ENCODE data around the gene PSAP.

Gene PSAP

DNA sequence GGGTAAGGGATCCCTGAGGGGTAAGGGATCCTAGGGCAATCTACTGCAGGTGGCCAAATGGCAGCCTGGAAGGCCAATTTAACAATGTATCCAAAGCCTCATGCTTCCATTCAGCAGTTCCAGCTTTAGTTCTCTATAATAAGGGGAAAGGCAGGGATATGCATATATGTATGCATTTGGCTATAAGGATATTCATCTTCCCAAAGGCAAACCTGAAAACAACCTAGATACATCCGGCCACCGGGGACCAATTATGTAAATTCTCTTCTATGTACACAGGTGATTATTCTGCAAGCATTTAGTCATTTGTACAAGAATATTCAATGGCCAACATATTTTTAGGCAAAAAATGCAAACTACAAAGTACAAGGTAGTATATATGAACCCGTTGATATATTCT, 26.7 kb downstream of the PSAP start:
- DNase-seq = no peak

DNA sequence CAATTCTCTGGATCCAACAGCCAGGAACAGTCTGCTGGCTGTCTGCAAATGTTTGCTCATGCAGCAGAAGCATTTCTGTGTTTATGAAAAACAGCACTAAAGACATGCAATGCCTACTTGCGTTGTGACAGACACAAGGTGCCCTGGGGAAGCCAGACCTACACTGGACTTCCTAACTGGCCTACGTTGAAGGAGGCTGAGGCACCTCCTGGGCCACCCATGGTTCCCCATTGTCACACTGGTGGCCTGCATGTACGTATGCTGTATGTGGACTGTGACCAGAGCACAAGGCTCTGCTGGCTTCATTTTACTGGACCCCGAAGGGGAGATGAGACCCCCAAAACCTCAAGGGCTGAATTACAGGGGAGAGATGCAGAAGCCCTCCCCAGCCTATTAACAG, 27.7 kb downstream of the PSAP start:
- no peak for DNase-seq

DNA sequence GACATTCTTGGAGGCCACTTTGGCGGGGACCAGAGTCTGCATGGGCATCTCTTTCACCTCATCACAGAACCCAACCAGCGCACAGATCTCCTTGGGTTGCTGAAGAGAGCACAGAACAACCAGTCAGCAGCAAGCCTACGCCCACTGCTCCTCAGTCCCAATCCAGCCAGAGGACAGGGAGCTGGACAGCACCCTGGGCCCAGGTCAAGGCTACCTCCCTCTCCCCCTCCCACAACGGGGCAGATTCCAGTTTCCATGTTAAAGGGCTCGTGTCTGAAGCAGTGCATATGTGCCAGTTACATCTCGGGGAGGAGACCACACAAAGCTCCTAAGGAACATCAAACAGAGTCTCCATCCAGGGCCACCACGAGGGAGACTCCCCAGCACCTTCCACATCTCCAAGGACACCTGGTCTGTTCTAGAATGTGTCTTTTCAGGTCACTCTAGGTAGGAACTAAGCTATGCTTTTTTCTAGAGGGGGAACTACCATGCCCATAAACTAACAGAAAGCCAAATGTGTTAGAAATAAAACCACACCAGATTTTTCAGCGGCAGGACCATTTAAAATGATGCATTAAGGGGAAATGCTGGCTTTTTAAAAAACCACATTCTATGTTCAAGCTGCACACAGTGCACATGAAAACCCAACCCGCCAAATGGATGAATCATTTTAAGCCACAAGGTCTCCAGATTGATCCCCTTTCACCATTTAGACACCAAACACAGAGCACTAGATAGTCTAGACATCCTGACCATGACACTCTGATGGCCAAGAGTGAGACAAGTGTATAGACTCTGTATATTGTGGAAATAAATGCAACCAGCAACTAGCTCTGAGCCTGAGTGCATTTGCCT, 28.9 kb downstream of the PSAP start:
- no peak for DNase-seq

DNA sequence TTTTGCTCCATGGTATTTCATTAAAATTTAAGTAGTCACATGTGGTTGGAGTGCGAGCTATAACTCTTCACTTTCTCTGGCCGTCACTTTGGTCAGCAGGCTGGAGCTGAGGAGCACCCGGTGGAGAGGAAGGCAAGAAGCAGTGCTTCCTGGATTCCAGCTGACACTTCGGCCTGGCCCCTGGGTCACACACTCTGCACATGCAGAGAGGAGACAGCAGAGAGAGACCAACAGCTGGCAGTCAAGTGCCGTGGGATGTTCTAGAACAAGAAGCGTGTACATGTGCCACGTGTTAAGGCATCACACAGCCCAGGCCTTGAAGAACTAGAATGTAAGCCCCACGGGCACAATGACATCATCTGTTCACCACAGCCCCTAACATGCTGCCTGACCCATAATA, 30.1 kb downstream of the PSAP start:
- DNase-seq = no peak

DNA sequence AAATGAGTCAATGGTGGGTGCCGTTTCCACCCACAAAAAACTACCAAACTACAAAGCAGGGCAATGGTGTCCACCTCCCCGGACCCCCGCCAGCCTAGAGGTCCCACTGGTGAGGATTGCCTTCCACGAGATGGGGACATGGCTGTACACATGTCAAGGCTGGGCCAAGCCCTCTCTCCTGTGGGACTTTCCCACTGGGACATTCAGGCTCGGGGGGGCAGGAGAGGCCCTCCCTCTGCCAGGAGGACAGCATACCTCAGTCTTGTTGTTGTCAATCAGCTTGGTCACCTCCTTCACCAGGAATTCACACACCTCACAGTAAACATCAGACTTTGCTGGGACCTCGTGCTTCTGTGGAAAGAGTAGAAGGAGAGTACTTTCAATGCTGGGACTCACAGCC, 31.1 kb downstream of the PSAP start:
- no peak for DNase-seq

DNA sequence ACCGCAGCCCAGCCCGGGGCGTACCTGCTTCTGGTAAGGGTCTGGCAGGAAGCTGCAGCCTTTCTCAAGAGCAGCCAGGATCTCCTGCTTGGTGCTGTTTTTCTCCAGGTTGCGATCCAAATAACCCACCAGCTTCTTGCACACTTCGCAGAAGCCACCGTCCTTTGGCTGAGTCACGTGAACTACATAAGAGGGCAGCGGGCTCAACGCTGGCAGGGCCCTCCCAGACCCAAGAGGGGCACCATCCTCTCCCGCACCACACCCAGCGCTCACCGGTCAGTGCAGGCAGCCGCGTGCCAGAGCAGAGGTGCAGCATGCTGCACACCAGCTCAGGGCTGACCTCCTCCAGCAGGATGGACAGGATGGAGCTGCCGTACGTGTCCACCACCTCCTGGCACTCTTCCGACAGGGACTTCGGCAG, 31.6 kb downstream of the PSAP start:
- DNase-seq = no peak

DNA sequence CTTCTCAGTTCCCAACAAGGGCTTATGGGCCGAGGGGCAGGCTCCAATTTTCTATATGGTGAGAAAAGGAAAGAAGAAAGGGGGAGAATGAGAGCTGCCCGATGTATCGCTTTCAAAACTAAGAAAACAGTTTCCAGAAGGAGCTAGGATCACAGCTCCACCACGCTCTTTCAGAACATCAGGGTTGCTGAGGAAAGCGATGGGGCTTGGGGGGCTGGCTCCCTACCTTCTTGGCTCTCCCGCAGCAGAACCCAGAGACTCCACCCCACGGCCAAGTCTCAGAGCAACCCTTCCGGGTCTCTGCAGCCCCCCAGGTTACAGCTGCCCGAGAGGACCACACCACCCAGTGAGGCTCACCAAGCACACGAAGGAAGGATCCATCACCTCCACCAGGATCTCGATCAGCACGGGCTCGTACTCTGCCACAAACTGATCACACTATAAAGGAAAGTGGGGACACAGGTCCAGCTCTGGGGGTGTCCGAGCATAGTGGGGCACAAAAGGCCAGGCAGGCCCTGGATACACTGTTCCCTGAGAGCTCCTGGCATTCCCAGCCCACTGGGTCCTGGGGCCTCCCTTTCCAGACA, 32.3 kb downstream of the PSAP start:
- DNase-seq = no peak

DNA sequence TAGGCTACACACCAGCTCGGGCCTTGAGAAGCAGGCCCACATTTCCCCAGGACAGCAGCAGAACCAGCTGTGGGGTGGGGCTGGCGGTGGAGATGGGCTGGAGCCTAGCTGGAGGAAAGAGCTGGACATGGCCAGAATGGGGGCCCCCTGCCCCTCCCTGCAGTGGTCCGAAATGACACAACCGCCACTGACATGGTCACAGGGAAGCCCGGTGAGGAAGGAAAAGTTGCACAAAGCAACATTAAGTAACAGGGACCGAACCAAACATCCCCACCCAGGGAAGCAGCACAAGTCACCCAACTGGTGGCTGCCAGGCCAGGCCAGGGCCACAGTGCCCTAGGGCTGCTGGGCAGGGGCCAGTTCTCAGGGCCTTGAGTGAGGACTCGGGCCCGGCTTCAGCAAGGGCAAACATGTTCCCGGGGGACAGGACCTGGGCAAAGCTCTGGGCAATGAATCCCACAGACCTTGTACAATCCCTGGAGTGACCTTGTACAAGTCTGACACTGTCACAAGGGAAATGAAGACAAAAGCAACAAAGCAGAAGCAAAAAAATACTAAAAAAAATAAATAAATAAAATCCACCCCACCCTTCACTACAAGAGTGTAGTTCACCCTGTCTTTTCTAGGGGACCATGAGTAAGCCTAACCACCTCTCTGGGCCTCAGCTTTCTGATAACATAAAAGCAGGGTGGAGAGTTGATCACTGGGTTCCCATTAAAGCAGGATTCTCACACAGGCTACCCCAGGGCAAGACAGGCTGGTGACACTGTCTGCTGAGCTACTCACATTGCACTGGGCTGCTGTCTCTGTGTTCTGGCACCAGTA, 33.0 kb downstream of the PSAP start:
- no peak for DNase-seq

DNA sequence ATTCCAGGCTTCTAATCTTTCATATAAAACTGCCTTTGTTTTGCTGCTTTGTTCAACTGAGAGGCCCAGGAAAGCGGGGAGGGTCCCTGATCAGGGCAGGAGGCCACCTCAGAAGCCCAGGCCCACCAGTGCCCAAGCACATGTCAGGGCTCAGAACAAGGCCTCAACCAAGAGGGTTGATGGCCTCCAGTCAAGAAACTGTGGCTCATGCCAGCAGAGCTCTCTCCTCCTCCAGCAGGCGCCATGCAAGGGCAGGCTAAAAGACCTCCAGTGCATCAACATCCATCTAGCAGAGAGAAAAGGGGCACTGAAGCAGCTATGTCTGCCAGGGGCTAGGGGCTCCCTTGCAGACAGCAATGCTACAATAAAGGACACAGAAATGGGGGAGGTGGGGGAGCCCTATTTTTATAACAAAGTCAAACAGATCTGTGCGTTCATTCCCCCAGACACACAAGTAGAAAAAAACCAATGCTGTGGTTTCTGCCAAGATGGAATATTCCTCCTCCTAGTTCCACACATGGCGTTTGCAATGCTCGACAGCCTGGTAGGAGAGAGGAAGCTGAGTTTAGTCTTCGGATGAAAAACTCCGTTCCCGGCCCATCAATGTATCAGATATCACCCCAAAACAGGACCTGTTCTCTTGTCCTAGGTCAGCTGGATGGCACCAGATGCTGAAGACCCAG, 34.0 kb downstream of the PSAP start:
- DNase-seq = no peak

DNA sequence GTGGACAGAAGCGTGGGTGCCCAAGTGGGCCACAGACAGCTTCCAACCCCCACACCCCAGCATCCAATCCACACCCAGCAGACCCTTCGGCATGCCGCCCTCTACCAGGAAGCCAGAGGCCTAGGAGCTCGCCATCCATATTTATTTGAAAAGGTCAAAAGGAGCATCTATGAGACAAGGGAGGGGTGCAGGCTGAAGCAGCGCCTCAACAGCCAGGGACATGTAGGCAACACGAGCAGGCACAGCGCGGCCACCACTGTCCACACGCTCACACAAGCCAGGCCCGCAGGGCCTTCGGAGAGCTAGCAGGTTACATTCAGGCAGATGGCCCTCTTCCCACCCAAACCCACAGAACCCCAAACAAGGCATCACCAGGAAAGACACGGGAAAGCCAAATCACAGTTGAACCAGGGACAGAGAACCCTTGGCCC, 34.6 kb downstream of the PSAP start:
- DNase-seq = no peak

DNA sequence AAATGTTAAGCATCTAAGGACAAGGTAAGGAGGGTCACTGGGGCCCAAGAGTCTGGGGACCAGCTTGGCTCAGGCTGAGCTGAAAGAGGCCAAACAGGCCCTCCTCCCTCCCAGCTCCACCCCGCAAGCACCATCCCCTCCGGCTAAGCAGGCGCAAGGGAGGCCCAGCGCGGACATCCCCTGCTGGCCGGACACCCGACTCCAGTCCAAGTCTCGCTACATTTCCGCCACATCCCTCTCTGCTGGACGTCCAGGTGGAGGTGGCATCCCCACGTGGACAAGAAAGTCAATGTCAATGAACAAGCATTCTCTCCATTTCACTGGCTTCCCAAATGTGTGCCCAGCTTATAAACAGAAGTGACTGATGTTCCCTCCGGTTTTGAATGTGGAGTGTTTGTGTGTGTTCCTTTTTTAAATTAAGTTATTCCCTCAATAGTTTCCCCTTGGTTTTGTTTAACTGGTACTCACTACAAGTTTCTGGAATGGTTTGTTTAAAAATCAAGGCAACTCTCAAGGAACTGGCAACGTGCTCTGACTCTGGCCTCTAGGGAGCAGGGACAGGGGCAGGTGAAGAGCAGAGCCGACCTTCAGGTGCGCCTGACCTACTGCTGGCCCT, 35.4 kb downstream of the PSAP start:
- no peak for DNase-seq

DNA sequence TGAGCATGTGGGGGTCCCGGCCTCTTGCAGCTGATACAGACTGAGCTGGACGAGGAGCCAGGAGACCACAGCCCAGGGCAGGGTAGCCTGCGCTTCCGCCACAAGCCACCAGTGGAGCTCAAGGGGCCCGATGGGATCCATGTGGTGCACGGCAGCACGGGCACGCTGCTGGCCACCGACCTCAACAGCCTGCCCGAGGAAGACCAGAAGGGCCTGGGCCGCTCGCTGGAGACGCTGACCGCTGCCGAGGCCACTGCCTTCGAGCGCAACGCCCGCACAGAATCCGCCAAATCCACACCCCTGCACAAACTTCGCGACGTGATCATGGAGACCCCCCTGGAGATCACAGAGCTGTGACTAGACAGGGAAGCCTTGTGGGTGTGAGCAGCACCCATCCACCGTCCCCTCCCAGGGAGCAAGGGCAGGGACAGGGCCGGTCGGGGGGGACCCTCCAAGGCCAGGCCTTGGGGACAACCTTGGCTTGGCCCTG, 36.1 kb downstream of the PSAP start:
- no peak for DNase-seq

DNA sequence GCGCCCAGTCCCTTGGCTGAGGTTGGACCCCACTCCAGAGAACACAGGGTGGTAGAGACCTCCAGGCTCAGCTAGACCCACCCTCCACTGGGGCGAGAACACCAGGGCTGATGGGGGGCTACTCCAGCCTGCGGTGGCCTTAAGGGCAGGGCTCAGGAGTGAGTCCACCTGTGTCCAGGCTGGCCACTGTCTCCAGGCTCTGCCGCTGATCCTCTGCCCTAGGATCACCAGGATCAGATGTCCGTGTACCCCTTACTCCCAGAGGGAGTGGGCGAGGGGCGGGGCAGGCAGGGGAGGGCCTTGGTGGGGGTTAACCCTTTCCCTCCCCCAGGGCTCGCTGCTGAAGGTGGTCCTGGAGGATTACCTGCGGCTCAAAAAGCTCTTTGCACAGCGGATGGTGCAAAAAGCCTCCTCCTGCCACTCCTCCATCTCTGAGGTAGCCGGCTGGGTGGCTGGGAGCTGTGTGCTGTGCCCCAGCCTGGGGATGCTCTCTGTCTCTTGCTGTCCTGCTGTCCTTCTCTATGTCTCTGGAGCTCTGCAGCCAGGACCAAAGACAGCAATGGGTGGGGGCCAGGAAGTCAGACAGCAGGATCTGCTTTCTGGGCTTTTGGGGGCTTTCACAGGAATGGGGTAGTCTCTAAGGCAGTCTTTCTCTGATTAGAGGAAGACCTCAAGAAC, 38.0 kb downstream of the PSAP start:
- no peak for DNase-seq

DNA sequence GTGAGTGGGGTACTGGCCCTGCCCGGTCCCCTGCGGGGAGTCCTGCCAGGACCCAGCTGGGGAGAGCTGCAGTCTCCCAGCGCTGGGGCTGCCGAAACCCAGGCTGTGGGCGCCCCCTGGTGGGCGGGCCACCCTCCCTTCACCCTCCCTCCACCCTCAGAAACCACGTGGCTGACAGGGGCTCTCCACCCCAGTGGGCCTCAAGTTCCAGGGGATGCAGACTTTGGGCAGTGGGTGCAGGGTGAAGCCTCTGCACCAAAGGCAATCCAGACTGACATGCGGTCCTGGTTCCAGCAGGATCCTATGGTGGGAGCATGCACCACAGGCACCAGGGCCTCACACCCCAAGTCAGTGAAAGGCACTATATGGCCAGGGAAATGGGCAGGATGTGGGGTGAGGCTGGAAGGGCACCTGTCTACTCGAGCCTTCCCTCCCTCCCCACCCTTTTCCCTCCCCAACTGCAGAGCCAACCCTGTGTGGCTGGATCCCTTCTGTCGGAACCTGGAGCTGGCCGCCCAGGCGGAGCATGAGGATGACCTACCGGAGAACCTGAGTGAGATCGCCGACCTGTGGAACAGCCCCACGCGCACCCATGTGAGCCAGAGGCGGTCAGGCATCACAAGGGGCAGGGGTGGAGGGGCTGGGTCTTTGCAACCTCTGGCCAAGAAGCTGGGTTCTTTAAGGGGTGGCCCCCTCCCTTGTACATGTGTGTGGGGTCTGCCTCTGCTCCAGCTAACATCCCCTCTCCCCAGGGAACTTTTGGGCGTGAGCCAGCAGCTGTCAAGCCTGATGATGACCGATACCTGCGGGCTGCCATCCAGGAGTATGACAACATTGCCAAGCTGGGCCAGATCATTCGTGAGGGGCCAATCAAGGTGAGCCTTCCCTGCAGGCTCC, 38.8 kb downstream of the PSAP start:
- peak; percentile 54 for DNase-seq

DNA sequence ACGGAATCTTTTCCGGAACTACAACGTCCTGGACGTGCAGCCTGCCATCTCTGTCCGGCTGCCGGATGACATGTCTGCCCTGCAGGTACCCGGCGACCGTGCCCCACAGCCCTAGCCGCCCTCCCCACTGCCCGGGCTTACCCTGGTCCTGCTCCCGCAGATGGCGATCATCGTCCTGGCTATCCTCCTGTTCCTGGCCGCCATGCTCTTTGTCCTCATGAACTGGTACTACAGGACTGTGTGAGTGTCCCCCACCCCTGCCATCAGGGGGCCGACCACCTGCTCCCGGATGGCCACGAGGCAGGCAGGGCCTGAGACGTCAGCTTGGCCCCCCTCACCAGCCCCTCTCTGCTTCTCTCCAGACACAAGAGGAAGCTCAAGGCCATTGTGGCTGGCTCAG, 39.7 kb downstream of the PSAP start:
- no peak for DNase-seq

DNA sequence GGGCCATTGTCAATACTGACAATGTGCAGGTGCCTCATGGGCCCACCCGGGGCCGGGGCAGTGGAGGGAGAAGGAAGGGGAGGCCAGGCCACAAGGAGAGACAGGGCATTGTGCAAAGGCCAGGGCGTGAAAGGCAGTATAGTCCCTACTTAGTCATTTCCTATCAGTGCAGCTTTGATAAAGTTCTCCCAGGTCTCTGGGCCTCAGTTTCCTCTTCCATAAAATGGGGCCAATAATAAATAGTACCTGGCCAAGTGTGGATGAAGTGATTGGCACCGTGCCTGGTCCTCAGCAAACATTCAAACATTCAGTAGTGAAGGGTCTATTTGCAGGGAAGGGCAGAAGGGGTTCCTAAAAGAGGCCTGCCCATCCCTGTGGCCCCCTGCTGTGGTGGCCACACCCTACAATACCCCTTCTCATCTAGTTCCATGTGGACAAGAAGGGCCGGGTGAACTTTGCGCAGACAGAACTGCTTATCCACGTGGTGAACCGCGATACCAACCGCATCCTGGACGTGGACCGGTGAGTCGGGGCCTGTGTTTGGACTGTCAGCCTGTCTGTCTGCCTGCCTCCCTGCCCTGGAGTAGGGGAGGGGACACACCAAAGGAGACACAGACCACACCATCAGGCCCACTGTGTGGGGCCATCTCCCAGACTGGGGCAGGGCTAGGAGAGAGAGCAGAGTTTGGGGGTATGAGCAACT, 40.9 kb downstream of the PSAP start:
- no peak for DNase-seq

DNA sequence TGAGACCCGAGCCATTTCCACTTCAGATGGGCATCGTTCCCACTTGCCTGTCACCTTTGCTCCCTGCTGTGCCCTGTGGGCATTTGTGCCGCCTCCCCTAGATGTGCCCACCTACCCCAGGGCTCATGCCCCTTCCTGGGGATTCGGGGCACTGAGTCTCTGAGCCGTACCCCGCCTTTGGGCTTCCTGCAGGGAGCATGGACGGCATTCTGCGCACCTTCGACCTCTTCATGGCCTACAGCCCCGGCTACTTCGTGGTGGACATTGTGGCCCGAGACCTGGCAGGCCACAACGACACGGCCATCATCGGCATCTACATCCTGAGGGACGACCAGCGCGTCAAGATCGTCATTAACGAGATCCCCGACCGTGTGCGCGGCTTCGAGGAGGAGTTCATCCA, 41.4 kb downstream of the PSAP start:
- DNase-seq = no peak

DNA sequence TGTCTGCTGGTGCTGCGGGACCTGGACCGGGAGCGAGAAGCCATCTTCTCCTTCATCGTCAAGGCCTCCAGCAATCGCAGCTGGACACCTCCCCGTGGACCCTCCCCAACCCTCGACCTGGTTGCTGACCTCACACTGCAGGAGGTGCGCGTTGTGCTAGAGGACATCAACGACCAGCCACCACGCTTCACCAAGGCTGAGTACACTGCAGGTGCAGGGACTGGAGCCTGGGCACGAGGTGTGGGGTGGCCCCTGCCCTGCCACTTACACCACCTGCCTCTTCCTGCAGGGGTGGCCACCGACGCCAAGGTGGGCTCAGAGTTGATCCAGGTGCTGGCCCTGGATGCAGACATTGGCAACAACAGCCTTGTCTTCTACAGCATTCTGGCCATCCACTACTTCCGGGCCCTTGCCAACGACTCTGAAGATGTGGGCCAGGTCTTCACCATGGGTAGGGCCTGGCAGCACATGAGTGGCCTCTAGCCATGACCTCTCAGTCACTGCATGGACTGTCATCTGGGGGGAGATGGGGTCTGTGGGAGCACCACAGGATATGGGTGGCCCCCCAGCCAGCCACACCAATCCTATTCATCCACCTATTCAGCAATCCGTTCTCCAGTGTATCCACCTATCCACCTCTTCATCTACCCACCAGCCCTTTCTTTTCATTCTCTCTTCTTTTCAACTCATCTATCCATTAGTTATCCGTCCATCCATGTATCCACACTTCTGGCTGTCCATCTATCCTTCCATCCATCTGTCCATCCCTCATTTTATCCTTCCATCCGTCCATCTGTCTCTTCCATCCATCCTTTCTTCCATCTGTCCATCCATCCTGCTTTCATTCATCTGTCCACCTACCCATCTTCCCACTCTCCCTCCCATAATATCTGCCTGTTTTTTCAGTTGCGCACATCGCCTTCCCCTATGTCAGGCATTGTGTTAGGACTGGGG, 43.2 kb downstream of the PSAP start:
- no peak for DNase-seq
